Stimulated activated CD8-positive, alpha-beta memory T cell treated with anti-CD3 and anti-CD28 coated beads, Interleukin-4, amount 100 ng/mL, for 4 hours (primary cell): ENCODE measurements around the gene RILPL1.
"Not testable (repeated sequence)": the region's sequence is repeated elsewhere in the genome, so short reads cannot be mapped to it uniquely, and the experiment has no call there.

ENCODE experiments used
- DNase-seq, 2 donors: peaks; one replicate each; pipeline ENCODE4 v3.0.0-alpha.2; 2020; ENCODE audit warnings: low read depth in 2 of 2, low spot score in 1 of 2

The RILPL1 gene

GRCh38 chr12:123497065-123497464 is 36.5 kb downstream of the RILPL1 start:
- DNase-seq, result no peak

- no peak for DNase-seq
Observed at GRCh38 chr12:123494124-123494851, 39.2 kb downstream of the RILPL1 start.

GRCh38 chr12:123492339-123493039 is 41.0 kb downstream of the RILPL1 start:
- DNase-seq, result not testable (repeated sequence)

- no peak for DNase-seq
Observed at GRCh38 chr12:123491481-123491880, 42.0 kb downstream of the RILPL1 start.

GRCh38 chr12:123491056-123491455 is 42.5 kb downstream of the RILPL1 start:
- no peak for DNase-seq

- DNase-seq, result no peak
Observed at GRCh38 chr12:123490089-123490488, 43.4 kb downstream of the RILPL1 start.

GRCh38 chr12:123489580-123489979 is 43.9 kb downstream of the RILPL1 start:
- no peak for DNase-seq

GRCh38 chr12:123488539-123489230 is 44.8 kb downstream of the RILPL1 start:
- DNase-seq, result no peak

- DNase-seq, result no peak
Observed at GRCh38 chr12:123487428-123487827, 46.1 kb downstream of the RILPL1 start.

GRCh38 chr12:123485756-123486155 is 47.8 kb downstream of the RILPL1 start:
- DNase-seq, result no peak

- no peak for DNase-seq
Observed at GRCh38 chr12:123483602-123484248, 49.8 kb downstream of the RILPL1 start.

GRCh38 chr12:123482876-123483275 is 50.6 kb downstream of the RILPL1 start:
- no peak for DNase-seq

- not testable (repeated sequence) for DNase-seq
Observed at GRCh38 chr12:123481251-123481650, 52.3 kb downstream of the RILPL1 start.

GRCh38 chr12:123479442-123480180 is 53.9 kb downstream of the RILPL1 start:
- no peak for DNase-seq

- DNase-seq, result no peak
Observed at GRCh38 chr12:123478762-123479161, 54.8 kb downstream of the RILPL1 start.

- DNase-seq, result no peak
Observed at GRCh38 chr12:123478069-123478468, 55.5 kb downstream of the RILPL1 start.

GRCh38 chr12:123475246-123475703 is 58.2 kb downstream of the RILPL1 start:
- no peak for DNase-seq

- no peak for DNase-seq
Observed at GRCh38 chr12:123474485-123475245, 58.9 kb downstream of the RILPL1 start.

- DNase-seq, result no peak
Observed at GRCh38 chr12:123472438-123472849, 61.1 kb downstream of the RILPL1 start.
